Measurements from ENCODE around the gene NKTR.

NKTR gene

GRCh38 chr3:42649783-42650182 lies 49.3 kb downstream of the NKTR start:
- no peak for DNase-seq (ENCODE audit: low read depth)

- DNase-seq (ENCODE audit: low read depth), result no peak
Observed at GRCh38 chr3:42651248-42652091, 51.0 kb downstream of the NKTR start.

- no peak for DNase-seq (ENCODE audit: low read depth)
Observed at GRCh38 chr3:42652251-42652610, 51.7 kb downstream of the NKTR start.

- peak; percentile 66 for DNase-seq (ENCODE audit: low read depth)
Observed at GRCh38 chr3:42652611-42653302, 52.3 kb downstream of the NKTR start.

GRCh38 chr3:42653303-42653559 lies 52.7 kb downstream of the NKTR start:
- DNase-seq (ENCODE audit: low read depth), result no peak

- no peak for DNase-seq (ENCODE audit: low read depth)
Observed at GRCh38 chr3:42653560-42654330, 53.3 kb downstream of the NKTR start, which contains the start of gene ZBTB47. Gene ZBTB47 (plus strand): TSS chr3:42653697. CDS start chr3:42658356, 4,659 bp downstream.

GRCh38 chr3:42654331-42655201 lies 54.1 kb downstream of the NKTR start:
- DNase-seq (ENCODE audit: low read depth), result no peak

GRCh38 chr3:42655331-42655888 lies 54.9 kb downstream of the NKTR start:
- DNase-seq (ENCODE audit: low read depth), result no peak

- no peak for DNase-seq (ENCODE audit: low read depth)
Observed at GRCh38 chr3:42655980-42656679, 55.6 kb downstream of the NKTR start.

- no peak for DNase-seq (ENCODE audit: low read depth)
Observed at GRCh38 chr3:42656680-42657610, 56.5 kb downstream of the NKTR start.

- DNase-seq (ENCODE audit: low read depth), result no peak
Observed at GRCh38 chr3:42657675-42658074, 57.2 kb downstream of the NKTR start.

- no peak for DNase-seq (ENCODE audit: low read depth)
Observed at GRCh38 chr3:42658091-42658770, 57.7 kb downstream of the NKTR start.

GRCh38 chr3:42658771-42659390 lies 58.4 kb downstream of the NKTR start:
- DNase-seq (ENCODE audit: low read depth), result no peak

GRCh38 chr3:42659451-42660130 lies 59.1 kb downstream of the NKTR start:
- no peak for DNase-seq (ENCODE audit: low read depth)

GRCh38 chr3:42660131-42660715 lies 59.7 kb downstream of the NKTR start:
- DNase-seq (ENCODE audit: low read depth), result no peak

- DNase-seq (ENCODE audit: low read depth), result no peak
Observed at GRCh38 chr3:42660898-42661297, 60.4 kb downstream of the NKTR start.

GRCh38 chr3:42661593-42662022 lies 61.1 kb downstream of the NKTR start:
- no peak for DNase-seq (ENCODE audit: low read depth)
